Liver (tissue), 3 donors: ENCODE results near the gene PLAAT4.

ENCODE experiments used
- ATF3 ChIP-seq: IDR thresholded peaks from 2 replicates; pipeline ENCODE4 v1.6.1; 2016; ENCODE audit warnings: antibody characterized with exemption
- CTCF ChIP-seq: fragments of 150-350 bp; IDR thresholded peaks from 2 replicates; pipeline ENCODE4 v1.5.1; 2017; ENCODE audit warnings: improper control_type of control experiment, low read depth, low read length; ENCODE audit not compliant: missing input control
- EGR1 ChIP-seq, 2 donors: IDR thresholded peaks; 2 replicates each; pipeline ENCODE4 v1.6.1; 2016 to 2018; ENCODE audit warnings: antibody characterized with exemption in 2 of 2, low read depth in 2 of 2
- FOXA1 ChIP-seq: IDR thresholded peaks from 2 replicates; pipeline ENCODE4 v1.6.1; 2016; ENCODE audit warnings: antibody characterized with exemption
- HNF4G ChIP-seq: IDR thresholded peaks from 2 replicates; pipeline ENCODE4 v1.6.1; 2016; ENCODE audit warnings: antibody characterized with exemption
- JUND ChIP-seq, 2 donors: IDR thresholded peaks; 2 replicates each; pipeline ENCODE4 v1.6.1; 2016; ENCODE audit warnings: antibody characterized with exemption in 2 of 2
- MAX ChIP-seq: IDR thresholded peaks from 2 replicates; pipeline ENCODE4 v1.6.1; 2016; ENCODE audit warnings: antibody characterized with exemption
- RAD21 ChIP-seq, 2 donors: IDR thresholded peaks; 2 replicates each; pipeline ENCODE4 v1.6.1; 2016; ENCODE audit warnings: antibody characterized with exemption in 2 of 2, mild to moderate bottlenecking in 2 of 2
- RXRA ChIP-seq, 2 donors: IDR thresholded peaks; 2 replicates each; pipeline ENCODE4 v1.6.1; 2017 to 2018; ENCODE audit warnings: antibody characterized with exemption in 2 of 2, mild to moderate bottlenecking in 1 of 2
- SP1 ChIP-seq: IDR thresholded peaks from 2 replicates; pipeline ENCODE4 v1.6.1; 2018; ENCODE audit warnings: antibody characterized with exemption, mild to moderate bottlenecking
- TAF1 ChIP-seq: conservative IDR thresholded peaks from 2 replicates; pipeline ENCODE4 v1.6.1; 2016; ENCODE audit warnings: antibody characterized with exemption, mild to moderate bottlenecking
- YY1 ChIP-seq: IDR thresholded peaks from 2 replicates; pipeline ENCODE4 v1.6.1; 2016; ENCODE audit warnings: antibody characterized with exemption, mild to moderate bottlenecking
- ZBTB33 ChIP-seq: IDR thresholded peaks from 2 replicates; pipeline ENCODE4 v1.6.1; 2016; ENCODE audit warnings: antibody characterized with exemption
- TF ChIP-seq, protein P1 (sequence below): IDR thresholded peaks from 2 replicates; pipeline ENCODE4 v1.6.1; 2016; ENCODE audit warnings: antibody characterized with exemption, mild to moderate bottlenecking
- donor health status: healthy.
- donor health status: healthy.

DNA sequence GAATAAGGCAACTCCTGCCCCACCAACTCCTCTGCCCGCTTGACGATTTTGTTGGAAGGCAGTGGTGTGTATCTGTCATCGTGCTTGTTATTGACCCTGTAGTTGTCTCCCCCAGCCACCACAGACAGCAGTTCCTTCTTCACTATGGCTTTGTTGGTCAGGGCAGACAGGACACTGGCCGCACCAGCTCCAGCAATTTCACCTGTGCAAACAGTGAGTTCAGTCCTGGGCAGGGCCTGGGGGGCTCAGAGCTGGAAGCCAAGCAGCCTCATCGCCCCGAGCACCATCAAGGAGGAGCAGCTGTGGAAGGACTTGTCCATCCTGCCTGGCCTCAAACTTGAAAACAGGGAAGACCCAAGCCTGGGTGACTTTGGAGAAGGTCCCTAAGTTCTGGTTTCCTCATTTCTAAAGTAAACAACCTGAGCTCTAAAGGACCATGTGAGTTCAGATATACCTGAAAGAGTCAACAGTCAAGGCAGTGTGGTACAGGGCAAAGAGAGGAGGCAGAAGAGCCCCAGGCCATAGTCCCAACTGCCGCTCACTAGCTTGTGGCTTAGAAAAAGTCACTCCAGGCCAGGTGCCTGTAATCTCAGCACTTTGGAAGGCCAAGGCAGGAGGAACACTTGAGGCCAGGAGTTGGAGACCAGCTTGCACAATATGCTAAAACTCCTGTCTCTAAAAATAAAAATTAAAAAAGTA is 22.0 kb downstream of the PLAAT4 start:
- TF ChIP-seq CTCF (no peak), ZBTB33 (no peak), JUND (IDR thresholded peaks at IDR 0.05) (no peak), YY1 (no peak), FOXA1 (no peak), RAD21 (IDR thresholded peaks at IDR 0.05) (no peak), ATF3 (no peak), RXRA (IDR thresholded peaks at IDR 0.05) (no peak), TAF1 (no peak), SP1 (no peak), MAX (no peak), HNF4G (no peak), EGR1 (IDR thresholded peaks at IDR 0.05; ENCODE audit: low read depth in 2 of 2) (no peak)
- TF ChIP-seq, protein P1, sequence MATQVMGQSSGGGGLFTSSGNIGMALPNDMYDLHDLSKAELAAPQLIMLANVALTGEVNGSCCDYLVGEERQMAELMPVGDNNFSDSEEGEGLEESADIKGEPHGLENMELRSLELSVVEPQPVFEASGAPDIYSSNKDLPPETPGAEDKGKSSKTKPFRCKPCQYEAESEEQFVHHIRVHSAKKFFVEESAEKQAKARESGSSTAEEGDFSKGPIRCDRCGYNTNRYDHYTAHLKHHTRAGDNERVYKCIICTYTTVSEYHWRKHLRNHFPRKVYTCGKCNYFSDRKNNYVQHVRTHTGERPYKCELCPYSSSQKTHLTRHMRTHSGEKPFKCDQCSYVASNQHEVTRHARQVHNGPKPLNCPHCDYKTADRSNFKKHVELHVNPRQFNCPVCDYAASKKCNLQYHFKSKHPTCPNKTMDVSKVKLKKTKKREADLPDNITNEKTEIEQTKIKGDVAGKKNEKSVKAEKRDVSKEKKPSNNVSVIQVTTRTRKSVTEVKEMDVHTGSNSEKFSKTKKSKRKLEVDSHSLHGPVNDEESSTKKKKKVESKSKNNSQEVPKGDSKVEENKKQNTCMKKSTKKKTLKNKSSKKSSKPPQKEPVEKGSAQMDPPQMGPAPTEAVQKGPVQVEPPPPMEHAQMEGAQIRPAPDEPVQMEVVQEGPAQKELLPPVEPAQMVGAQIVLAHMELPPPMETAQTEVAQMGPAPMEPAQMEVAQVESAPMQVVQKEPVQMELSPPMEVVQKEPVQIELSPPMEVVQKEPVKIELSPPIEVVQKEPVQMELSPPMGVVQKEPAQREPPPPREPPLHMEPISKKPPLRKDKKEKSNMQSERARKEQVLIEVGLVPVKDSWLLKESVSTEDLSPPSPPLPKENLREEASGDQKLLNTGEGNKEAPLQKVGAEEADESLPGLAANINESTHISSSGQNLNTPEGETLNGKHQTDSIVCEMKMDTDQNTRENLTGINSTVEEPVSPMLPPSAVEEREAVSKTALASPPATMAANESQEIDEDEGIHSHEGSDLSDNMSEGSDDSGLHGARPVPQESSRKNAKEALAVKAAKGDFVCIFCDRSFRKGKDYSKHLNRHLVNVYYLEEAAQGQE = no peak
